ENCODE results near the gene UBASH3A.
"Not testable (repeated sequence)": the region's sequence is repeated elsewhere in the genome, so short reads cannot be mapped to it uniquely, and the experiment has no call there.

The UBASH3A gene

GRCh38 chr21:42453986-42454570, 50.4 kb downstream of the UBASH3A start:
- DNase-seq: no peak

GRCh38 chr21:42454786-42455185, 51.1 kb downstream of the UBASH3A start:
- DNase-seq: no peak

- DNase-seq: no peak
Measured at GRCh38 chr21:42455196-42455595, 51.5 kb downstream of the UBASH3A start.

DNA sequence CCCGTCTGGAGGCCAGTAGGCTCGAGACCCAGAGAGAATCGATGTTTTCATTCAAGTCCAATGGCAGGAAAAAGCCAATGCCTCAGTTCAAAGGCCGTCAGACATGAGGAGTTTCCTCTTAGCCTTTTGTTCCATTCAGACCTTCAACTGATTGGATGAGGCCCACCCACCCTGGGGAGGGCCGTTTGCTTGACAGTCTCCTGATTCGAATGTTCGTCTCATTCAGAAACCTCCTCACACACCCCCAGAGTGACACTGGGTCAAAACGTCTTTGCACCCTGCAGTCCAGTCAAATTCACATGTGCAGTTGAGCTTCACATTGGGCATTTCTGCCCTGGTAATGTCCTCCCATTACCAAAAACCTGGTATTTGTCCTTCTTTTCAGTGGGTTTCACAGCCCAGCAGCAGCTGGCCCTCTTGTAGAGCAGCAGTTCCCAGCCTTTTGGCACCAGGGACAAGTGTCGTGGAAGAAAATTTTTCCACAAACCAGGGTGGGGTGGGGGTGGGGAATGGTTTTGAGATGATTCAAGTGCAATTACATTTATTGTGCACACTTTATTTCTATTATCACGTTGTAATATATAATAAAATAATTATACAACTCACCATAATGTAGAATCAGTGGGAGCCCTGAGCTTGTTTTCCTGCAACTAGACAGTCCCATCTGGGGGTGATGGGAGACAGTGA, 52.2 kb downstream of the UBASH3A start:
- no peak for DNase-seq

- DNase-seq: no peak
Measured at GRCh38 chr21:42456457-42456856, 52.8 kb downstream of the UBASH3A start.

DNA sequence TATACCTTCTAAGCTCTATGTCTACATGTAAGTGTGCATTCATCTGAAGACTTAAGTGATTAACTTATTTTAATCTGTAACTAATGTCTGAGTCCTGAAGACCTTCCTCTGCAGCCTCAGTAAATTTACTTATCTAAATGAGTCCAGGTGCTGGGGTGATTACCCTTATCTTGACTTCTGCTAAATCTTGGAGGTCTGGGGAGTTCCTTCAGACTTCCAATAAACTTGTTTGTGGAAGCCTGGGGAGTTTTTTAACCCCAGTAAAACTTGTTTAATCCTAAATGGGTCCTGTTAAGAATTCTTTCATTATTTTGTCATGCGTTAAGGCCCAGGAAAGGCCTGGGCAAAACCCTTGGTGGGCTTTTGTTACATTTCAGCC, 55.4 kb downstream of the UBASH3A start:
- DNase-seq: no peak

DNA sequence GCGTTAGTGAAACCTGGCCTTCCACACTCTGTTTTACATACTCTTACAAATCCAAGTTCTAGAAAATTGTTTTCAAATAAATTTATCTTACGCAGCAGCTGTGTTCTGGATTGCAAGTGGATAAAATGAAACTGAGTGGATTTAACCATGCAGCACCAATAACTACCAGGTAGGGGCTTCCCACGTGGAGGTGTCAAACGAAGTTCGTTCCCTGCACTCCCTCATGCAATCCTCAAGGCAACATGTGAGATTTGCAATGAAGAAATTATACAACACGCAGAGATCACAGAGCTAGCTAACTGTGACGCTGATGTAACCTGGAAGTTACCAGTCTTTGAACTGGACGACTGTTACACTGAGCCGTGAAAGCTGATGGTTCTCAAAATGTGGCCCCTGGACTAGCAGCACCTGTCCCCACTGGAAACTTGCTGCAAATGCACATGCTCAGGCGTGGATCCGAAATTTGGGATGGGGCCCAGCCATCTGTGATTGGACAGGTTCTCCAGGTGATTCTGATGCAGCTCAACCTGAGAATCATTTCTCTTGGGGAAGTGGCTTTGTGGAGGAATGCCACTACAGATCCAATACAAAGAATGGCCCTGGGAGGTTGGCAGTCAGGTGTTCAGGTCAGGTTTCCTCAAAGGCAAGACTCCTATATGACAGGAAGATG, 56.0 kb downstream of the UBASH3A start:
- DNase-seq: no peak

DNA sequence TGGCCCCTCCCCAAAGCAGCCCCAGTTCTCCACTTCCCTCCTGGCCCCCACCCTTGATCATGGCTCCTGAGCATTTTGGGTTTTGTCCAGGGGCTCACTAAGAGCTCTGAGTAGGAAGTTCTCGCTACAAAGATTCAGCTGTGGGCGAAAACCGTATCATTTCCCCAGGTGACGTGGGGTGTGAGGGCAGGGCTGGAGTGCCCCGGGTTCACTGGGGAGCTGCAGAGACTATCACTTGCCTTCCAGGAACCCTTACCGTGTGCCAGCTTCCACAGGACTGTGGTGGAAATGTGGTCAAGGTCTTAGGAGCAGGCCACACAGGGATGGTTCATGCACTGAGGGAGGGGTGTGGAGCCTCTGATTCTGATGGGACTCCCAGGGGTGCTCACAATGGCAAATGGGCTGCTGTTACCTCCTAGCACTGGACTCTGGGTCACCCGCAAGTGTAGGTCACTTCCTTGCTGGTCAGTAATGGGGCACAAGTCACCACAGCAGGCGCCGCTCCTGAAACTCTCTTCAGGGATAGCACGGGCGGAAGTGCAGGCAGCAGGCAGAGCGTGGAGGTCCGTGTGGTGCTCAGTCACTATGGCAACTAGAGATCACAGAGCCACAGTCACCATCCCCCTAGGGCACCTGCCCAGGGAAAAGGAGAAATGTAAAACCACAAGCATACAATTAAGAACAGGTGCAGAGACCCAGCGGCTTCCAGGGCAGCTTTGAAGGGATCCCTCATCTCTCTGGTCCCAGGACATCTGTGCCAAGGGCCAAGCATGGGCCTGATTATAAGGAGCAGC, 56.9 kb downstream of the UBASH3A start:
- no peak for DNase-seq

GRCh38 chr21:42461185-42461520, 57.5 kb downstream of the UBASH3A start:
- no peak for DNase-seq

- DNase-seq: no peak
Measured at GRCh38 chr21:42461881-42462877, 58.5 kb downstream of the UBASH3A start.

DNA sequence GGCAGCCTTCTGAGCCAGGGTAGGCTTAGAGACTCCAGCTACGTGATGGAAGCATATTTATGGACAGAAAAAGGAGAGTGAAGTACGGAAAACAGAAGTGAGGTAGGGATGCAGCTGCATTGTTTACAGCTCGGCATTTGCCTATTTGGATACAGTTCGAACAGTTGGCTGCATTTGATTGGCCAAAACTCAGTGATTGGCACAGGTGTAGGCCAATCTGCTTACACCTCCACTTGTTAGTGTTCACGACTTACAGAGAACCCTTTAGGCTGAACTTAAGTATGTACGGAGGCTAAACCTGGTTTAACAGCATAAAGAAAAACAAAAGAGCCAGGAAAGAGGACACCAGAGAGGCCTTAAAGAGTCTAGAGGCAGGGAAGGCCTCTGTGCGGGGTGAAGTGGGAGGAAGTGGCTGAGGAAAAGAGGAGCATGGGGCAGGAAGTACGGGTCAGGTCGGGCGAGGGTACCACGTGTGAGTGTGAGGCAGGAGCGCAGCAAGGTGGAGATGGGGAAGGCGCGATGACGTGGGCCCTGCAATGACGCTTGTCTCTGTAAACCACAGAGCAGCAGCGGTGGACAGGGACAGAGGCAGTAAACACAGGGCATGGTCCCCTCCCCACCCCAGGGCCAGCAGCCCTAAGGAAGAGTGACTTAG, 60.3 kb downstream of the UBASH3A start:
- DNase-seq: no peak

DNA sequence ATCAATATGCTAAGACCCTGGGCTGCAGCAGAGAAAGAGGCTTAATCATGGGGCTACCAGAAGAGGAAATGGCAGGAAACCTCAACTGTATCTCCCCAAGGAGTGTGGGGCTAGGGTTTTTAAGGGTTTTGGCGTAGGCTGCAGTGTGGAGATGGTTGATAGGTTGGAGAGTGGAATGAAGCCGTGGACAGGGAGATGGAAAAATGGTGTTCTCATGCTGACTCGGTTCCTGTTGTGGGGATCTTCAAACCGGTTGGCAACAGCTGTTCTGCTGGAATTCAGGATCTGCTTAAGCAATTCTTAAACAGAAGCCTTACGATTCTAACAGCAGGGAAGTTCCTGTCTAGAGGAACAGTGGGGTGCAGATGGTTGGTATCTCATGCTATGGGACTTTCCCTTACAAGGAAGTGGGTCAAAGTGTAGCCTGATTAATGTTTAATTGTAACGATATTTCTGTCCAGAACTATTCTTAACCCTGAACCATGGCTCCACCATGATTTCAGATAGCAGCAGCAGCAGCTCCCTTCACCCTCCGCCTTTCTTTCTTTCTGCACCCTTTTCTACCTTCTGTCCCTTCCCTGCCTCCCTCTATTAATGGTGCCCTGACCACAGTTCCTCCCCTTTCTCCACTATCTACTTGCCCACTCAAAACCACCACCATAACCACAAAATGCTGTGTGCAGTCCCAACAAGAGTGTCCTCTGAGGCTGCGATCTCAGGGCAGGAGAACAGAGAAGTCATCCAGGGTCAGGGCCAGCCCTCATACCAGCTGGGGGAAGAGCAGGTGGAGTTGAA, 61.5 kb downstream of the UBASH3A start:
- DNase-seq: no peak

DNA sequence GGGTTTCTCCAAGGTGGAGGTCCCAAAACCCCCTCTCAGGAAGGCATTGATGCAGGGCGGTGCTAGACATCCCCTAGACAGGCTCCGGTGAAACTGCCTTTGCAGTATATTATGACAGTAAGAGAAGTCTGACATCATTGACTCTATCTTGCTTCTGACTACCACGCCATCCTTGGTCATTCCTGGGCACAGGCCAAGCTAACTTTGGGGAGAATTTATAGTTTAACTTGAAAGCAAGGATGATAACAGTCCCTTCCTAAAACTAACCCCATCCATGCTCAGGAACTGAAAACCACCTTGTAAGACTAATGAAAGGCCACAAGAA, 62.1 kb downstream of the UBASH3A start:
- no peak for DNase-seq

DNA sequence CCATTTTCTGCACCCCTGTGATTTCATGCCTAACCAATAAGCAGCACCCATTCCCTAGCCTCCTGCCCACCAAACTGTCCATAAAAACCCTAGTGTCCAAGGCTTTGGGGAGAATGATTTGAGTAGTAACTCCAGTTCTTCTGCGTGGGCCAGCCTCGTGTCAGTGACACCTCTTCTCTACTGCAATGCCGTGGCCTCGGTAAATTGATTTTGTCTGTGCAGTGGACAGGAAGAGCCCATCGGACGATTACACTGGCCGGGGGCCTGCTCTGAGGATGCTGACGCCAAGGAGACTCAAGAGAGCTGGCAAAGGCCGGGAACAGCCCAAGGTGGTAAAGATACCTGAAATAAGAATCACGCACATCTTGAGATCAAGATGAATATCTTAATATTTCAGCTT, 63.0 kb downstream of the UBASH3A start:
- DNase-seq: no peak

DNA sequence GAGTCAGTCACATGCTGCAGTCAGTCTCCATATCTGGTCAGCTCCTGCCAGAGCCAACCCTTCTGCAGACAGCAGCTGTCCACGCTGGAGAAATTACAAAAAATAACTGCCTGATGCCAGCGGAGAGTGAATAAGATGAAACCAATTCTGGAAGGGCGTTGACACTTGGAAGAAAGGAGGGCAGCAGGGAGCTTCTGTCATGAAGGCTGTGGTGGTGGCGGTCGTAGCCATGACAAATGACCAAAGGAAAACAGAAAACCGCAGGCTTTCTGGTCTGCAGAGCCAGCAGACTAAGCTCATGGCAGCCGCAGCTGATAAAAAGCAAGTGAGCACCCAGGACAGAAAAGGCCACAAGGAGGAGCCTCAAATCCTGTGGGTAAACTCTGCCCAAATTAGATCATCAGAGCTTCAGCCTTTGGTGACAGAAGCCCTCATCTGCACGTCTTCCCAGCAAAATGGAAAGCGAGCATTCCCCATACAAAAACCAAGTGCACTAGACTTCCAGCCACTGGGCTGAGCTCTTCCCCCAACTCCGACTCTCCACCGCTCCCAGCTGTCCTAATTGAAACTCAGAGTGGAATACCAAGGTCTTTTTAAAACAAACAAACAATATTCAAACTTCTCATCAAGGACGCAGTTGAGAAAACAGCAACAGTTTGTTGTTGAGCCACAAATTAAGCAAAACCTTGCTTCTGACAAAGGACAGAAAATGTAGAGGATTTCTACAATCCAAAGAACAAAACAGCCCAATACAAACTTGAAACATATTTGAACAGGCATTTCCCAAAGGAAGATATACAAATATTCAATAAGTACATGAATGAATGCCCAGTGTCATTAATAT, 63.7 kb downstream of the UBASH3A start:
- DNase-seq: no peak

DNA sequence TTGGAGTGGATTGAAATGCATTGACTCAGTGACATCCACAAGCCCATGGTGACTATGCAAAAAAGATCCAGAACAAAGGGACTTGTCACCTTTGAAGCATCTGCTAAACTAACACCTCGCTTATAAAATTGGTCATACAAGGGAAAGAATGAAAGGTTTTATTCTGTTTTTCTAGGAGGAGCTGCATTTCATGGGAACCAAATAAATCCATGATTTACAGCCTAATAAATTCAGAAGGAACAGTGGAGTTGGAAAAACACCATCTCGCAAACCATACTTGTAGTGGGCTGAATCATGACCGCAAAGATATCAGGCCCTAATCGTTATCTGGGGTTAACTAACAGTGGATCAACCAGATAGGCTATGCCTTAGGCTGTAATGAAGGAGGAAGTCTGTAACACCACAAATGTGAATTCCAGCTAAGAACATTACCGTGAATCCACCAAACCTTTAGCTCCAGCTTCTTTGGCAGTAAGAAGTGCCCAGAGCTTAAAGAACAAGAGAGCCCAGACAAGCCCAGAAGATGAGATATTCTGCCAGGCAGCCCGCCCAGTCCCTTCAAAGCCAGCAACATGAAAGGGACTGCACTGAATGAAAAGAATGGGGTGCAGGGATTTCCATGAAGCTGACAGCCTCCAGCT, 64.9 kb downstream of the UBASH3A start:
- no peak for DNase-seq

- DNase-seq: no peak
Measured at GRCh38 chr21:42469272-42469671, 65.6 kb downstream of the UBASH3A start.

GRCh38 chr21:42469726-42470125, 66.0 kb downstream of the UBASH3A start:
- not testable (repeated sequence) for DNase-seq

DNA sequence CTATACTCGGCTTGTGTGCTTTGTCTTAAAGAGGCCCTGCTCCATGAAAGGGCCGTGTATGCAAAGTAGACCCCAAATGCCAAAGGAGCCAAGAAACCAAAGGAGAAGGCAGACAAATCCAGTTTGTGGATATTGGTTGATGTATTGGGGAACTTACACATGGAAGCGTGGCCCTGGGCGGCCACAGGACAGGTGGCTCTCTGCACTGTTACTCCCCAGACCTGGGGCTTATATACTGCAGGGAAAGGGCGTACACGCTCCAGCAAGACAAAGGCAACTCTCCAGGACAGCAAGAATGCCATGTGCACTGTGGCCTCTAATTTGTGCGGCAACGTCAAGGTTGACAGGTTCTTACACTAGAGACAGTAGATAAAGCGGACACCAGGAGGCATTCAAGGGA, 67.5 kb downstream of the UBASH3A start:
- no peak for DNase-seq

All from NCI-H1694 (cell line).